Measurements from ENCODE around the gene LRRC72. TPM values are rescaled to one million over a fixed set of nuclear protein-coding genes. Genes with fewer than 3 reads are reported as not detected.

The LRRC72 gene
- total RNA-seq, 1 experiment from 2014 or later = not detected

DNA sequence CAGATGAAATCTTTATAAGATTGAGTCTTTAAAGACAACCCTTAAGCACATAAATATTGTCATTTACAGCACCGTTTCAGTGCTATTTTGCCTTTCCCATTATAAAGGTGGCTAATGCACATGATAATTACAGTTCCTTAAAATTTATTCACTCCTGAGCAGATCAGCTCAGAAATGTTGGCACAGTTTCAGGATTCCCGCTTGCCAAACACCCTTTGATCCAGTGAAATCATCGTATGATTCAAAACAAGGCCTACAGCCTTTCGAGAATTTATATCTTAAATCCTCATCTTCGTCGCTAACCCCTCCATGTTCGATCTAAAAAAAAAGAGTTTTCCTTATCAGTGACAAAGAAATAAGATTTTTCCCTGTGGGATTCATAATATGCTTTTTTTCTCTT lies 47.0 kb upstream of the LRRC72 start:
- no peak overlapping the region for H3K4me3 Mint-ChIP-seq
- Histone ChIP-seq H3K4me2 (ENCODE audit: insufficient read depth, insufficient read length, low read length) (no peak overlapping the region), H3K9me3 (ENCODE audit: control insufficient read depth, low read depth, low read length) (no peaks in the 10 kb centered on the region), H3K4ac (ENCODE audit: low read depth, low read length) (no peak overlapping the region), H3K27me3 (ENCODE audit: insufficient read depth, low read length) (no peaks in the 10 kb centered on the region), H3K18ac (ENCODE audit: insufficient read length, low read depth, low read length) (no peak overlapping the region), H3T11ph (ENCODE audit: low read length) (no peak overlapping the region), H3K14ac (ENCODE audit: insufficient read depth, low read length) (no peak overlapping the region), H3K23me2 (ENCODE audit: insufficient read length, low read depth, low read length, poor library complexity, severe bottlenecking) (no peaks in the 10 kb centered on the region), H4K91ac (ENCODE audit: insufficient read length, low read depth, low read length) (no peak overlapping the region), H2BK15ac (ENCODE audit: low read depth, low read length) (no peak overlapping the region), H2BK20ac (ENCODE audit: low read depth, low read length, poor library complexity, severe bottlenecking) (no peak overlapping the region), H3K23ac (ENCODE audit: insufficient read length, low read depth, low read length) (no peak overlapping the region), H3K4me1 (ENCODE audit: insufficient read depth, low read length) (no peaks in the 10 kb centered on the region; the same call in 1 of the 2 replicates), H4K5ac (ENCODE audit: insufficient read length, low read depth, low read length) (no peak overlapping the region), H2BK5ac (ENCODE audit: insufficient read length, low read length) (no peak overlapping the region), H4K20me1 (ENCODE audit: control insufficient read depth, insufficient read depth, insufficient read length) (no peaks in the 10 kb centered on the region), H3K27ac (ENCODE audit: insufficient read length, low read depth, low read length) (no peak overlapping the region), H3K79me1 (ENCODE audit: insufficient read depth, low read depth, low read length, poor library complexity, severe bottlenecking) (no peaks in the 10 kb centered on the region), H2AK5ac (ENCODE audit: insufficient read length, low read length) (no peak overlapping the region), H3K56ac (ENCODE audit: insufficient read length, low read depth, low read length) (no peak overlapping the region), H3K9ac (ENCODE audit: extremely low read depth, insufficient read length, low read length) (no peak overlapping the region), H3K79me2 (ENCODE audit: insufficient read depth, low read length) (no peaks in the 10 kb centered on the region), H2AFZ (ENCODE audit: low read length) (no peak overlapping the region), H2BK120ac (ENCODE audit: low read depth, low read length, poor library complexity, severe bottlenecking) (no peak overlapping the region), H4K8ac (replicated peaks; ENCODE audit: insufficient read length, low read depth, low read length) (no peak overlapping the region), H2BK12ac (ENCODE audit: insufficient read length, low read depth, low read length) (no peak overlapping the region)
- TF ChIP-seq, protein P1, sequence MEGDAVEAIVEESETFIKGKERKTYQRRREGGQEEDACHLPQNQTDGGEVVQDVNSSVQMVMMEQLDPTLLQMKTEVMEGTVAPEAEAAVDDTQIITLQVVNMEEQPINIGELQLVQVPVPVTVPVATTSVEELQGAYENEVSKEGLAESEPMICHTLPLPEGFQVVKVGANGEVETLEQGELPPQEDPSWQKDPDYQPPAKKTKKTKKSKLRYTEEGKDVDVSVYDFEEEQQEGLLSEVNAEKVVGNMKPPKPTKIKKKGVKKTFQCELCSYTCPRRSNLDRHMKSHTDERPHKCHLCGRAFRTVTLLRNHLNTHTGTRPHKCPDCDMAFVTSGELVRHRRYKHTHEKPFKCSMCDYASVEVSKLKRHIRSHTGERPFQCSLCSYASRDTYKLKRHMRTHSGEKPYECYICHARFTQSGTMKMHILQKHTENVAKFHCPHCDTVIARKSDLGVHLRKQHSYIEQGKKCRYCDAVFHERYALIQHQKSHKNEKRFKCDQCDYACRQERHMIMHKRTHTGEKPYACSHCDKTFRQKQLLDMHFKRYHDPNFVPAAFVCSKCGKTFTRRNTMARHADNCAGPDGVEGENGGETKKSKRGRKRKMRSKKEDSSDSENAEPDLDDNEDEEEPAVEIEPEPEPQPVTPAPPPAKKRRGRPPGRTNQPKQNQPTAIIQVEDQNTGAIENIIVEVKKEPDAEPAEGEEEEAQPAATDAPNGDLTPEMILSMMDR (conservative IDR thresholded peaks at IDR 0.05) = no peak
- H3K9me3 Mint-ChIP-seq = no peaks in the 10 kb centered on the region
- H3K27me3 Mint-ChIP-seq (ENCODE audit: low read depth) = no peaks in the 10 kb centered on the region
- no peaks in the 10 kb centered on the region for H3K36me3 Mint-ChIP-seq (ENCODE audit: insufficient read depth in 1 of 3, low read depth in 3 of 3)
- WGBS (ENCODE audit: extremely low coverage, insufficient read length, low lambda C conversion rate) = no CpG with 5 or more reads among the region's 7 CpGs
- peaks cover 7 to 9% of the 10 kb centered on the region in 2 experiments for H3K4me1 Mint-ChIP-seq
- no peak overlapping the region for H3K27ac Mint-ChIP-seq
- DNase-seq = no peak
